Endothelial cell of umbilical vein (primary cell): Measurements from ENCODE around the gene RIC1.

ENCODE experiments used
- EZH2 ChIP-seq: IDR thresholded peaks from 2 replicates; pipeline ENCODE4 v1.6.1; 2012; ENCODE audit warnings: borderline replicate concordance, low read depth, mild to moderate bottlenecking, moderate library complexity, low read length, inconsistent platforms; ENCODE audit not compliant: severe bottlenecking
- FOS ChIP-seq: IDR thresholded peaks from 2 replicates; pipeline ENCODE4 v1.6.1; 2011; ENCODE audit warnings: mild to moderate bottlenecking, low read length, moderate library complexity, borderline replicate concordance; ENCODE audit not compliant: insufficient read depth
- GATA2 ChIP-seq: IDR thresholded peaks from 2 replicates; pipeline ENCODE4 v1.7.0; 2011; ENCODE audit warnings: low read depth, mild to moderate bottlenecking, moderate library complexity, mixed read lengths, low read length; ENCODE audit not compliant: insufficient read length, insufficient read depth
- JUN ChIP-seq: IDR thresholded peaks from 2 replicates; pipeline ENCODE4 v1.6.1; 2011; ENCODE audit warnings: borderline replicate concordance, low read depth; ENCODE audit not compliant: insufficient read length, insufficient read depth
- MYC ChIP-seq: IDR thresholded peaks from one replicate; pipeline ENCODE4 v1.6.1; 2011; ENCODE audit warnings: mild to moderate bottlenecking, low read depth, low read length
- POLR2A ChIP-seq: IDR thresholded peaks from 2 replicates; pipeline ENCODE4 v1.6.1; 2012; ENCODE audit warnings: low read depth, mild to moderate bottlenecking, control low read depth, low read length
- POLR2AphosphoS5 ChIP-seq: IDR thresholded peaks from 2 replicates; pipeline ENCODE4 v1.6.1; 2012; ENCODE audit warnings: low read depth, mild to moderate bottlenecking, control low read depth, low read length, moderate library complexity; ENCODE audit not compliant: insufficient read depth
- TF ChIP-seq, protein P1 (sequence below), 2 donors: IDR thresholded peaks; 1 replicate in 1 of 2; 2 replicates in 1 of 2; pipeline ENCODE4 v1.5.1; 2011; ENCODE audit warnings: low read length in 2 of 2, mild to moderate bottlenecking in 2 of 2, moderate library complexity in 2 of 2, control low read depth in 1 of 2, inconsistent platforms in 1 of 2, low read depth in 1 of 2; ENCODE audit not compliant: insufficient read depth in 1 of 2; ENCODE audit errors: extremely low read depth in 1 of 2
- TF ChIP-seq, protein P2 (sequence below): IDR thresholded peaks from 2 replicates; pipeline ENCODE4 v1.6.1; 2011; ENCODE audit not compliant: insufficient read depth, insufficient read length

DNA sequence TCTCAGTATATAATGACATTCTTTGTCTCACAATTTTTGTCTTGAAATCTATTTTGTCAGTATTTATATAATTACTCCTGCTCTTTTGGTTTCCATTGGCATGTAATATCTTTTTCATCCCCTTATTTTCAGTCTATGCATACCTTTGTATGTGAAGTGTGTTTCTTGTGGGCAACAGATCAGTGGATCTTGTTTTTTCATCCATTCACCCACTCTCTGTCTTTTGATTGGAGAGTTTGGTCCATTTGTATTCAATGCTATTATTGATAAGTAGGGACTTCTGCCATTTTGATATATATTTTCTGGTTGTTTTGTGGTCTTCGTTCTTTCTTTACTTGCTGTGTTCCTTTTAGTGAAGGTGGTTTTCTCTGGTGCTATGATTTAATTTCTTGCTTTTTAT lies 10.9 kb downstream of the RIC1 start:
- TF ChIP-seq, protein P1, sequence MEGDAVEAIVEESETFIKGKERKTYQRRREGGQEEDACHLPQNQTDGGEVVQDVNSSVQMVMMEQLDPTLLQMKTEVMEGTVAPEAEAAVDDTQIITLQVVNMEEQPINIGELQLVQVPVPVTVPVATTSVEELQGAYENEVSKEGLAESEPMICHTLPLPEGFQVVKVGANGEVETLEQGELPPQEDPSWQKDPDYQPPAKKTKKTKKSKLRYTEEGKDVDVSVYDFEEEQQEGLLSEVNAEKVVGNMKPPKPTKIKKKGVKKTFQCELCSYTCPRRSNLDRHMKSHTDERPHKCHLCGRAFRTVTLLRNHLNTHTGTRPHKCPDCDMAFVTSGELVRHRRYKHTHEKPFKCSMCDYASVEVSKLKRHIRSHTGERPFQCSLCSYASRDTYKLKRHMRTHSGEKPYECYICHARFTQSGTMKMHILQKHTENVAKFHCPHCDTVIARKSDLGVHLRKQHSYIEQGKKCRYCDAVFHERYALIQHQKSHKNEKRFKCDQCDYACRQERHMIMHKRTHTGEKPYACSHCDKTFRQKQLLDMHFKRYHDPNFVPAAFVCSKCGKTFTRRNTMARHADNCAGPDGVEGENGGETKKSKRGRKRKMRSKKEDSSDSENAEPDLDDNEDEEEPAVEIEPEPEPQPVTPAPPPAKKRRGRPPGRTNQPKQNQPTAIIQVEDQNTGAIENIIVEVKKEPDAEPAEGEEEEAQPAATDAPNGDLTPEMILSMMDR (IDR thresholded peaks at IDR 0.05; ENCODE audit: extremely low read depth in 1 of 2, insufficient read depth in 1 of 2, low read depth in 1 of 2, low read length in 2 of 2) = no peak
- TF ChIP-seq, protein P2, sequence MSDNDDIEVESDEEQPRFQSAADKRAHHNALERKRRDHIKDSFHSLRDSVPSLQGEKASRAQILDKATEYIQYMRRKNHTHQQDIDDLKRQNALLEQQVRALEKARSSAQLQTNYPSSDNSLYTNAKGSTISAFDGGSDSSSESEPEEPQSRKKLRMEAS = no peak
- TF ChIP-seq EZH2 = no peak
- no peak for TF ChIP-seq POLR2A
- no peak for TF ChIP-seq POLR2AphosphoS5
- no peak for TF ChIP-seq JUN
- no peak for TF ChIP-seq GATA2
- TF ChIP-seq FOS = no peak
- TF ChIP-seq MYC = no peak
